Activated CD8-positive, alpha-beta T cell treated with anti-CD3 and anti-CD28 coated beads for 36 hours (primary cell): ENCODE data around the gene CTRB2. TPM values are rescaled to one million over a fixed set of nuclear protein-coding genes. Genes with fewer than 3 reads are reported as not detected.

Experiments used
- ATAC-seq: fragments of 200-7000 bp; cut with Tn5 transposase; one replicate; pipeline ENCODE4 v1.10.0; 2021; ENCODE audit warnings: mild to moderate bottlenecking, moderate library complexity
- CTCF ChIA-PET: fragments of 350-600 bp; sonication (Branson Sonifier 250); formaldehyde crosslinking; loops from one replicate; lab custom pipeline; 2021; ENCODE audit warnings: antibody characterized with exemption; lab: Charles Lee
- POLR2A ChIA-PET: fragments of 350-600 bp; sonication (Branson Sonifier 250); formaldehyde crosslinking; loops from one replicate; lab custom pipeline; 2021; ENCODE audit warnings: antibody characterized with exemption; lab: Charles Lee
- DNase-seq: peaks from one replicate; pipeline ENCODE4 v3.0.0-alpha.2; 2020
- H3K27ac Mint-ChIP-seq: one replicate; pipeline ENCODE4 v1.8.0; 2021; ENCODE audit warnings: mild to moderate bottlenecking, mixed read lengths
- H3K27me3 Mint-ChIP-seq: one replicate; pipeline ENCODE4 v1.8.0; 2021; ENCODE audit warnings: mixed read lengths
- H3K36me3 Mint-ChIP-seq: one replicate; pipeline ENCODE4 v1.8.0; 2021; ENCODE audit warnings: low read depth, mixed read lengths
- H3K4me1 Mint-ChIP-seq: one replicate; pipeline ENCODE4 v1.8.0; 2021; ENCODE audit warnings: low read depth, mixed read lengths
- H3K4me3 Mint-ChIP-seq: one replicate; pipeline ENCODE4 v1.8.0; 2021; ENCODE audit warnings: mild to moderate bottlenecking, moderate library complexity, mixed read lengths
- H3K9me3 Mint-ChIP-seq: one replicate; pipeline ENCODE4 v1.8.0; 2021; ENCODE audit warnings: mixed read lengths
- CTCF ChIP-seq: fragments of 200-600 bp; IDR thresholded peaks from one replicate; pipeline ENCODE4 v1.8.0; 2022; ENCODE audit warnings: antibody characterized with exemption, mild to moderate bottlenecking
- intact Hi-C: fragments of 100-400 bp; cut with micrococcal nuclease; formaldehyde crosslinking; loops from one replicate; pipeline ENCODE4 v1.10.0; 2022
- total RNA-seq, 2 experiments: library from RNA; stranded (reverse); gene quantifications; one replicate each; pipeline ENCODE4 v1.2.3, GENCODE V29; 2021

Gene CTRB2
- total RNA-seq, 2 experiments from 2014 or later, result not detected

GRCh38 chr16:75249441-75249840, 42.5 kb upstream of the CTRB2 start:
- Mint-ChIP-seq H3K36me3 (no peaks in the 10 kb centered on the region), H3K4me1 (no peaks in the 10 kb centered on the region), H3K27ac (no peak overlapping the region), H3K9me3 (no peaks in the 10 kb centered on the region), H3K4me3 (no peak overlapping the region), H3K27me3 (peaks cover 28% of the 10 kb centered on the region)
- ATAC-seq (no peak), DNase-seq (no peak)
- CTCF ChIA-PET, result interaction anchor here (1.2 to 2.3 kb wide), 3 partner anchors 15 to 135 kb away, joined by 5 to 12 read pairs (median 11); no protein-coding TSS in a partner anchor
- POLR2A ChIA-PET, result no interaction called here
- intact Hi-C loops, result no loop called here
- no peak for TF ChIP-seq CTCF

DNA sequence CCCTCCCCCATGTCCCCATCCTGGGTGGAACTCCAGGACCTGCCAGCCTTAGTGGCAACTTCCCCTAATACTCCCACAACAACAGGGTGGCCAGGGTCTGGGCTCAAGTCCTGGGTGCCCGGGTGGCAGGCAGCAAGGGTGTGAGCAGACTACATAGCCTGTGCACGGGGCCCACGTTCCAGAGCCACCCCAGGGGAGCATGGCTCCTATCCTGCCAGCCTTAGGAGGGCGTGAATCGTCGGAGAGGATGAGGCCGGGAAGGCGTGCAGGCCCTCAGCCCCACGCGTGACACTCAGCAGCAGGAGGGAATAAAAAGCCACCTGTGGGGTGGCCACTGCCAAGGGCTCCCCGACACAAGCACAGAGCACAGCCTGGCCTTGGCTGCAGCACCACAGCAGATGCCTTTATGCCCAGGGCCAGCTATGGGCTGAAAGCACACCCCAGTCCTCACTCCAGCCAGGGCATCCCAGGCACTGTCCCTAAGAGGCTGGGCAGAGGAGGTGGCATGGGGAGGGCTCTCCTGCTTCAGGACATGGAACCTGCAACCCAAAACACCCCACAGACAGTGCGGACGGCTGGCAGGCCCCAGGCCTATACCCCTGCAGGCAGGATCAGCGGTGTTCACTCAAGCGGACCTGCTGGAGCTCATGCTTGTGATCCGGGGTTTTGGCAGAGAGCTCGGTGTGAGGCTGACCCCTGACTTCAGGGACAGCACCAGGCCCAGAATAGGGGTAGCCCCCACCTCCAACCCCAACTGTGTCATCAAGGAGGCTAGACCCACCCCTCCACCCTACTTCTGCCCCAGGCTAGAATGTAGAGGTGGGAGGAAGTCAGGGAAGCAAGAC, 41.8 kb upstream of the CTRB2 start:
- no peak overlapping the region for H3K4me3 Mint-ChIP-seq
- H3K27me3 Mint-ChIP-seq, result peaks cover 28% of the 10 kb centered on the region
- POLR2A ChIA-PET, result no interaction called here
- CTCF ChIA-PET, result interaction anchor here (1.1 to 2.3 kb wide), 3 partner anchors 15 to 50 kb away, joined by 3 to 12 read pairs (median 5); no protein-coding TSS in a partner anchor
- no peak for ATAC-seq
- TF ChIP-seq CTCF, result no peak
- no peak for DNase-seq
- H3K4me1 Mint-ChIP-seq, result no peaks in the 10 kb centered on the region
- H3K27ac Mint-ChIP-seq, result no peak overlapping the region
- H3K9me3 Mint-ChIP-seq, result no peaks in the 10 kb centered on the region
- no peaks in the 10 kb centered on the region for H3K36me3 Mint-ChIP-seq
- intact Hi-C loops, result no loop called here

GRCh38 chr16:75248142-75248535, 41.2 kb upstream of the CTRB2 start:
- ATAC-seq (no peak), DNase-seq (no peak)
- intact Hi-C loops, result no loop called here
- Mint-ChIP-seq H3K4me3 (no peak overlapping the region), H3K27ac (no peak overlapping the region), H3K9me3 (no peaks in the 10 kb centered on the region), H3K4me1 (no peaks in the 10 kb centered on the region), H3K36me3 (no peaks in the 10 kb centered on the region), H3K27me3 (peaks cover 24% of the 10 kb centered on the region)
- CTCF ChIA-PET, result interaction anchor here (1.0 to 1.1 kb wide), 2 partner anchors 12 to 49 kb away, joined by 3 read pairs; no protein-coding TSS in a partner anchor
- POLR2A ChIA-PET, result no interaction called here
- no peak for TF ChIP-seq CTCF

DNA sequence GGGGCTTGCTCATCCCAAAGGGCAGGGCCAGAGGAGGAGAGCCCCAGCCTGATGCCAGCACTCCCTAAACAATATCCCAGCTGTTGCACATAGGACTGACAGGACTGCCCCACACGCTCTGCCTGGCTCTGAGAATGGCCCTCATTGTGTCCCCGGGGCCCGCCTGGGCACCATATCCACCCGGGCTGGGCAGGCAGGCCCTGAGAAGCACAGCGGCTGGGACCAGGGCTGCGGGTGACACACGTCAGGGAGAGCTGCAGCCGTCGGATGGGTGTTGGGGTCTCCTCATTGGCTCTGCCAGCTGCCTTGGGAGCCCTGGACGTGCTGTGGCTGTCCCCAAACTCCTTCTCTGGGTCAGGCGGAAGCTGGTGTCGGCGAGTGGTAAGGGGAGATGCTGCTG, 40.3 kb upstream of the CTRB2 start:
- no peaks in the 10 kb centered on the region for H3K36me3 Mint-ChIP-seq
- TF ChIP-seq CTCF, result no peak
- H3K4me3 Mint-ChIP-seq, result no peak overlapping the region
- H3K9me3 Mint-ChIP-seq, result no peaks in the 10 kb centered on the region
- ChIA-PET CTCF (interaction anchor here (1.0 to 1.1 kb wide), 3 partner anchors 11 to 48 kb away, joined by 3 to 4 read pairs (median 3); no protein-coding TSS in a partner anchor), POLR2A (interaction anchor here (0.9 kb wide), 1 partner anchor 131 kb away, joined by 3 read pairs; no protein-coding TSS in a partner anchor)
- H3K27ac Mint-ChIP-seq, result no peak overlapping the region
- intact Hi-C loops, result no loop called here
- ATAC-seq, result no peak
- DNase-seq, result no peak
- no peaks in the 10 kb centered on the region for H3K4me1 Mint-ChIP-seq
- peaks cover 18% of the 10 kb centered on the region for H3K27me3 Mint-ChIP-seq
